Renal cortex interstitium (tissue), 11 donors: Measurements from ENCODE around the gene SASS6. TPM values are rescaled to one million over a fixed set of nuclear protein-coding genes. Genes with fewer than 3 reads are reported as not detected.

Experiments
- DNase-seq, 11 donors: peaks; one replicate each; pipeline ENCODE4 v3.0.0-alpha.2; 2013; ENCODE audit warnings: low read depth in 9 of 11, low spot score in 4 of 11; ENCODE audit errors: extremely low read depth in 1 of 11
- polyA plus RNA-seq, 3 donors: library from polyadenylated mRNA; unstranded; fragments of 120-200 nt; gene quantifications; one replicate each; pipeline ENCODE4 v1.2.1, GENCODE V29; 2013; ENCODE audit not compliant: insufficient read length in 3 of 3

SASS6 gene
- polyA plus RNA-seq, 3 donors: 7.9 to 10.5 (median 8.0) TPM

GRCh38 chr1:100127226-100127625 lies 5.5 kb downstream of the SASS6 start:
- DNase-seq: no peak

GRCh38 chr1:100122177-100122576 lies 10.6 kb downstream of the SASS6 start:
- no peak for DNase-seq

GRCh38 chr1:100115524-100115923 lies 17.2 kb downstream of the SASS6 start:
- no peak for DNase-seq

DNA sequence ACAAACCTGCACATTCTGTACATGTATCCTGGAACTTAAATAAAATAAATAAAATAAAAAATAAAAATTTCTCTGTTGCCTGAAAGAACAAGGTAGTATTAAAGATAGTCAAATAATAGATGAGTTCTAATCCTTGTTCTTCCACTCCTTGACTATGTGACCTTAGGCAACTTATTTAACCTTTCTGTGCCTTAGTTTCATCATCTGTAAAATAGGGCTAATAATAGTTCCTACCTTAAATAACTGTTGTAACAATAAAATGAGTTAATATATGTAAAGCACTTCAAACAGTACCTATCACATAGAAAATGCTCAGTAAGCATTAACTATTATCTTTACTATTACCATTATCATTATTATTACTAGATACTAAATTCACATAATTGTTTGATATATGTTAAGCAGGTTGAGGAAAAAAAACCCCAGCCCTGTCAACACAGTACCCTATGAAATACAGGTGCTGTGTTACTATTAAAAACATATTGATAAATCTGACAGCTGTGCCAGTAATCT lies 23.1 kb downstream of the SASS6 start:
- DNase-seq: no peak

- no peak for DNase-seq
These were observed 25.0 kb downstream of the SASS6 start for GRCh38 chr1:100107696-100108095.

DNA sequence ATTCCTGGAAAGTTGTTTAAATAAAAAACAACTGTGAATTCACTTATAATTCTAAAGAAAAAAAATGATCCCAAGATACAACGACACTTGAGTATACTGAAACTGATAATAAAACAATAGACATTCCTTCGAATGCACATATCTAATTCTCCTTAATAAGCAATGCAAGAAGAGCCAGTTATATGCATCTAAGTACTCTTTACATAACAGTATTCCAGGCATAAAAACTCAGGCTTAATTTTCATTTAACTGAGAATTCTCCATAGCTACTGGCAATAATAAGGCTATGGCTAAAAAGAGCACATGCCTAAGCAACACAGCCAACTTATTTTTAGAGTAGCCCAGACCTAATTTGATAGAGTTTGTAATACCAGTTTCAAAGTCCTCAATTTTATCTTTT lies 31.2 kb downstream of the SASS6 start:
- no peak for DNase-seq

DNA sequence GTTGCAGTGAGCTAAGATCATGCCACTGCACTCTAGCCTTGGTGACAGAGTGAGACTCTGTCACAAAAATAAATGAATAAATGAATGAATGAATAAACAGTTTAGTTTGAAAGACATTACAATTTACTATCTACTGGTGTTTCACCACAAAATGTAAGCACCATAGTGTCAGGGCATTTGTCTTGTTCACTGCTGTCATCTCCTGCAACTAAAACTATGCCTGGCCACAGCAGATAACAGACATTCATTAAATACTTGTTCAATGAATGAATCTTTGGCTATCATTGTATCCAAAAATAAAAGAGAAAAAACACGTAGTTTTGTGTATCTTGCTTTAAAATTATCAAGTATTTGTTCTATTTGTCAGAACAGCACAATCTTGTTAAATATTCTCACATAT lies 32.5 kb downstream of the SASS6 start:
- no peak for DNase-seq

DNA sequence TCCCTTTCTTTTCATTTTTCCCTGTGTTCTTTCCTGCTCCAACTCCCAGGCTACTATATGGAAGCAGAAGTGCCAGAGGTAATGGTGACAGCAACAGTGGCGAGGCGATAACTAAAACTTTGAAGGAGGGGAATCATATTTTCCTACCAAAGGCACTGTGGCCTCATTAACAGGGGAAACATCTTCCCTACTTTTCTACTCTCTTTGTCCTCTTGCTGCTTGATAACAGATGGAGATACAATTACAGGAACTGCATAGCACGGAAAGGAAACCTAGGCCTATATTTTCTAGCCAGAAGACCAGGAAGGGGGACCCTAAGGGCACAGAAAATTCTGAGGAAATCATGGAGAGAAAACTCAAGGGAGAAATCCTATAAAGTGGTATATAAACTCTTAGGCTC lies 42.3 kb downstream of the SASS6 start:
- no peak for DNase-seq

DNA sequence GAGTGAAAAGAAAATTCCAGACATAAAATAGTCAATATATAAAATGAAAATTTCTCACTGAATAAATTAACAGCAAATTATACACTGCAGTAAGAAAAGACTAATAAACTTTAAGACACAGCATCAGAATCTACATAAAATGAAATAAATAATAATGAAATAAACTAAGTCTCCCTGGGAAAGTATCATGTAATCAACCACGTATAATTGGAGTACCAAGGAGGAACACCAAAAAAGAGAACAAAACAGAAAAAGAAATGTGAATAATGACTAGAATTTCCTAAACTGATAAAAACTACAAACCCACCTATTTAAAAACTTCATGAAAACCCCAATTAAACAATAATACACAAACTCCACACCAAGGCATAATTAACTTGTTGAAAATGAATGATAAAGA lies 43.6 kb downstream of the SASS6 start:
- DNase-seq: no peak

GRCh38 chr1:100087396-100087795 lies 45.3 kb downstream of the SASS6 start:
- no peak for DNase-seq

DNA sequence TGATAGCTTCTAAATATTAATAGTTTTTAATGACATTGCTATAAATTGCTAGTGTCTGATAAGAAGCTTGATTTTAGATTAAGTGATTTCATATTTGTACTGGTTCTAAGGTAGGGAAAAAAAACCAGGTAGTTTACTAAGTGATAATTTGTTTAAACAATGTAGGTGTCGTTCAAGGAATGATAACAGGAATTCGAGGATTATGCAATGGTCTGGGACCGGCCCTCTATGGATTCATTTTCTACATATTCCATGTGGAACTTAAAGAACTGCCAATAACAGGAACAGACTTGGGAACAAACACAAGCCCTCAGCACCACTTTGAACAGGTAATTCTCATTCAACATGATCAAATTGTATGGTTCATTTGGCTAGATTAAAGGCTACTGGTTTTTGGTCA lies 52.4 kb downstream of the SASS6 start:
- DNase-seq: no peak

DNA sequence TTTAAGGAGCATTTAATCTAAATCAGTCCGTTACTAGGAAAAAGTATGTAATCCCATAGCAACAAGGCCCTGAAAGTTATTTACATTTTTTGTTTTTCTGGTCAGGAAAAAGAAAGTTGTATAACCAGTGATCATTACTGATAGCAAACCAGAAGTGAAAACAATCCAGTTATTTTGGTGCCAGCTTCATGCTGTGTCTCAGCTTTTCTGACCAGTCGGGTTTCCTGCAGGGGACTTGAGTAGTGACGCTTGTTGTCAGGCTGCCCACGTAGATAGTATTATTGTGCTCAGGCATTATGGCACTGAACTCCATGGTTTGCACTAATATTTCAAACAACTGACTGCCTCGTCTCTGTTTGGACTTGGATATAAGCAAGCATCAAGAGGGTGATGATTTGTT lies 55.2 kb downstream of the SASS6 start:
- no peak for DNase-seq

GRCh38 chr1:100076744-100077143 lies 56.0 kb downstream of the SASS6 start:
- no peak for DNase-seq

- DNase-seq: no peak
These were observed 56.4 kb downstream of the SASS6 start for GRCh38 chr1:100076319-100076718.

DNA sequence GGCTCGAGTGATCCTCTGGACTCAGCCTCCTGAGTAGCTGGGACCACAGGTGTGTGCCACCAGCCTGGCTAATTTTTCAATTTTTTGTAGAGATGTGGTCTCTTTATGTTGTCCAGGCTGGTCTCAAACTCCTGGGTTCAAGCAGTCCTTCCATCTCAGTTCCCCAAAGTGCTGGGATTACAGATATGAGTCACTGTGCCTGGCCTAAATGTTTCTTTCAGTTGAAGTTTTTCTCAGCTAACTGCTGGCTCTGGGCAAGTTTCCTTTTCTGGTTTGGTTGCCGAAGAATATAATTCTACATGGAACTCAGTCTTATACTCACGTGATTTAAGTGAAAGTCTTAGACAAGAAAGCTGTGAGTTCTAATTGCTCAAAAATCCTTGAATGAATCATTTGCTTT lies 57.0 kb downstream of the SASS6 start:
- DNase-seq: no peak

- DNase-seq: no peak
These were observed 57.9 kb downstream of the SASS6 start for GRCh38 chr1:100074604-100075395.

- no peak for DNase-seq
These were observed 59.2 kb downstream of the SASS6 start for GRCh38 chr1:100073531-100073930.

DNA sequence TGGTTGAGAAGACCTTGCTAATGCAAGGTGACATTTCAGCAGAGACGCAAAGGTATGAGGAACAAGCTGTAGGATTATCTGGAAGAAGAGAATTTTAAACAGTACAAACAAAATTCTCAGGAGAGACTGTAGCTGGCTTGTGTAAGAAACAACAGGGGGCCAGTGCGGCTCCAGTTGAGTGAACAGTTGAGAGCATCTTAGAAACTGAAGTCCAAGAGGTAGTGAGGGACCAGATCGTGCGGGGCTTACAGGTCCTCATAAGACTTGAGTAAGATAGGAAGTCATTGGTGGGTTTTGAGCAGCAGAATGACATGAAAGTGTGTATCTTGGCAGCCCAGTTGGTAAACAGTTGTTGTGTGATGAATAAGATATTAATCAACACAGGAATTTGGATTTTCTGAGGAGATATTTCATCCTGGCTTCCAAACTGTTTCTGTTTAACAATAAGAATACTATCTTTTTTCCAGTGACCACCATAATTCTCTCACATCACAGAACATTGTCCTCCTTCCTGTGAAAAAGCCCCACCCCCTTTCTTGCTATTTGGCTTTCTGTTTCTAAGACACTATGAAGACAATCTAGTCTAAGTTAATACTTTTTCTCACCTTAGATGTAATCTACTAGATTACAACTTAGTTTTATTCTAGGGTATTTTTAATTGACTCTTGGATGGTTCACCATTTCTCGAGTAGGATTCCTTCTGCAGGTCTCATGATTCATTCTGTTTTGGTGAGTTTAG lies 62.4 kb downstream of the SASS6 start:
- DNase-seq: no peak

DNA sequence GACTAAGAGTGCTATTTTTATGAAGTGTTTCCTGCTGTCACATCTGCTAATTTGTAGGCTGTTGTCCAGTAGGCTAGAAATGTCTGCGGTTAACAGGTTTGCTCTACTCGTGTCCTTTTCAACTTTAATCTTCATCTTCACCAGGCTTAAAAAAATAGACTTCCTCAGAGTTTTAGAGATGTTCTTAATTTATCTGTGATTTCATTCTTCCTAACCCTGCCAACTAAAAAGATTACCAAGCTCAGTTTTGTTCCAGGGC lies 66.8 kb downstream of the SASS6 start:
- DNase-seq: no peak

DNA sequence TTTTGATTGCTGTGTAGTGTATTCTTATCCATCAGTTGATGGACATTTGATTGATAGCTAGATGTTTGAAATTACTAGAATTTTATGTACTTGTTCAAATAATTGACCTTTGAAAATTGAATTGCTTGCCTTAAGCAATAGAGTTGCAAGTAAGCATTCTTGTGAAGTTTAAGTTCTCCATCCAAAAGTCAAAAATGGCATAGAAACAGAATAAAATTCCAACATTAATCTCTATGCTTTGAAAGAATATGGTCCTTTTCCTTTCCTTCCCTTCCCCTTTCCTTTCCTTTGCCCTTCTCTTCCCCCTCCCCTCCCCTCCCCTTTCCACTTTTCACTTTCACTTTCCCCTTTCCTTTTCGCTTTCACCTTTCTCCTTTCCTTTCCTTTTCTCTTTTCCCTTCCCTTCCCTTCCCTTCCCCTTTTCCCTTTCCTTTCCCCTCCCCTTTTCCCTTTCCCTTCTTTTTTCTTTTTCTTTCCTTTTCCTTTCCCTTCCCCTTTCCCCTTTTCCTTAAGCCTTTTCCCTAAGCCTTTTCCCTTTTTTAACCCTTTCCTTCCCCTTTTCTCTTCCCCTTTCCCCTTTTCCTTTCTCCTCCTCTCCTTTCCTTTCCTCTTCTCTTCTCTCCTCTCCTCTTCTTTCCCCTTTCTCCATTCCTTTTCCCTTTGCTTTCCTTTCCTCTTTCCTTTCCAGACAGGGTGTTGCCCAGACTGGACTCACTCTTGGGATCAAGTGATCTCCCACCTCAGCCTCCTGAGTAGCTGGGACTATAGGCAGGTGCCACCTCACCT lies 67.4 kb downstream of the SASS6 start:
- DNase-seq: no peak
